ENCODE measurements around the gene INPP4B. TPM values are rescaled to one million over a fixed set of nuclear protein-coding genes. Genes with fewer than 3 reads are reported as not detected.

INPP4B gene
- total RNA-seq, 2 experiments from 2014 or later: 45.7 to 46.3 TPM

DNA sequence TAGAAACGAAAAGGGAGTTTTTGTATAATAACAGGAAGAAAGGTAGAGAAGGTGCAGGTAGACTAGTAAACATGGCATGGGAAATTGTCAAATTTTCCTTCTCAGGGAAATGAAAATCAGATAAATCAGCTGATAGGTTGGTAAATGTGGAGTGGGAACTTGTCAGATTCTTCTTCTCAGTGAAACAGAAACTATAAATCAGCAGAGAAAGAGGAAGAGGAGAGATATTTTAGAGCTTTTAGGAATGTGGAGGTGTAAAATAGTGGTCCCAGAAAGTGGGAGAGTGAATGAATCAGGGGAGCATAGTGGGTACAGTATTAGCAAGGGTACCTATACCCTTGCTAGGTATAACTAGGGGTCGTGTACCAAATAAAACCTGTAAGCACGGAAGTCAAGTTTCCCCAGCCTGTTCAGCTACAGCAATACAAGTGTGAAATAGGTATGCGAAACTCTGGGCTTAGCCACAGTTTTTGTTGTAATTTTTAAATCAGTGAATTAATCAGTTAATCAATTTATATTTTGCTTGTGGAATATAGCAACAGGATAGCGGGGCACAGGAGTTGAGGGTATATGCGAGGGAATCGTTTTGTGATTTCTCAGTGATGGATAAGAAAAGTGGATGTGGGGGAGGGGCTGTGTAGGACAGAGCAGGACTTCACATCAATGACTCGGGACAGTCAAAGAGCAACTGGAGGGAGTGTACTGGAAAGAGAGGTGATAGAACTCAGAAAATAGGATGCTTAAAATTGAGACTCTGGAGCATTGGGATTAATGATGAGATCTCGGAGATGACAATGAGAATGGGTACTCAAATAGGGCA, 561.5 kb downstream of the INPP4B start:
- H3K27me3 Mint-ChIP-seq: no peaks in the 10 kb centered on the region
- no peak overlapping the region for H3K27ac Mint-ChIP-seq
- peaks cover 7% of the 10 kb centered on the region for H3K4me1 Mint-ChIP-seq
- peaks cover 2% of the 10 kb centered on the region for H3K9me3 Mint-ChIP-seq
- peaks cover 17% of the 10 kb centered on the region for H3K36me3 Mint-ChIP-seq
- H3K4me3 Mint-ChIP-seq: no peak overlapping the region
- no peak for DNase-seq

- peaks cover 16% of the 10 kb centered on the region for H3K36me3 Mint-ChIP-seq
- H3K4me1 Mint-ChIP-seq: peaks cover 12% of the 10 kb centered on the region
- no peaks in the 10 kb centered on the region for H3K9me3 Mint-ChIP-seq
- no peaks in the 10 kb centered on the region for H3K27me3 Mint-ChIP-seq
- no peak overlapping the region for H3K27ac Mint-ChIP-seq
- DNase-seq: no peak
- no peak overlapping the region for H3K4me3 Mint-ChIP-seq
Observed at GRCh38 chr4:142282870-142283431, 563.1 kb downstream of the INPP4B start.

DNA sequence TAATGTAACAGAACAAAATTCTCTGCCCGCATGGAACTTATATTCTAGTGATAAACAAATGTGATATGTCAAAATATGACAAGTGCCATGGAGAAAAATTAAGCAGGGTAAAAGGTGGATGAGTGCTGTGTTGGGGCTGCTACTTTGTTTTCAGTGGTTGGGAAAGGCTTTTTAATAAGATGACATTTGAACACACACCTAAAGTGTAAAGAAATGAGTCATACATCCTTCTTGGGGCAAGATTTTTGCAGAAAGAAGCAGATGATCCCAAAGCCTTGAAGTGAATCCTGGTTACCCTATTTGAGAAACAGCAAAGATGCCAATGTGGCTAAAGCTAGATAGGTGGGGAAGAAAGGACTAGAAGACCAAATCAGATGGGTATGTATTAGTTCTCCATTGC, 564.1 kb downstream of the INPP4B start:
- DNase-seq: no peak
- no peak overlapping the region for H3K27ac Mint-ChIP-seq
- H3K27me3 Mint-ChIP-seq: no peaks in the 10 kb centered on the region
- H3K36me3 Mint-ChIP-seq: peaks cover 19% of the 10 kb centered on the region
- no peaks in the 10 kb centered on the region for H3K9me3 Mint-ChIP-seq
- H3K4me3 Mint-ChIP-seq: no peak overlapping the region
- H3K4me1 Mint-ChIP-seq: peaks cover 15% of the 10 kb centered on the region

- Mint-ChIP-seq H3K4me3 (no peak overlapping the region), H3K4me1 (peaks cover 30% of the 10 kb centered on the region)
Observed at GRCh38 chr4:142278663-142279062, 567.4 kb downstream of the INPP4B start.

GRCh38 chr4:142278171-142278570, 567.9 kb downstream of the INPP4B start:
- Mint-ChIP-seq H3K9me3 (peaks cover 3% of the 10 kb centered on the region), H3K4me3 (no peak overlapping the region), H3K27ac (no peak overlapping the region), H3K4me1 (peaks cover 34% of the 10 kb centered on the region), H3K36me3 (peaks cover 29% of the 10 kb centered on the region), H3K27me3 (no peaks in the 10 kb centered on the region)
- DNase-seq: no peak

More at GRCh38 chr4:142278663-142279062, 567.4 kb downstream of the INPP4B start:
- Mint-ChIP-seq H3K27ac (no peak overlapping the region), H3K9me3 (peaks cover 3% of the 10 kb centered on the region), H3K36me3 (peaks cover 29% of the 10 kb centered on the region), H3K27me3 (no peaks in the 10 kb centered on the region)
- DNase-seq: no peak

GRCh38 chr4:142274137-142274536, 572.0 kb downstream of the INPP4B start:
- Mint-ChIP-seq H3K4me3 (no peak overlapping the region), H3K4me1 (peaks cover 39% of the 10 kb centered on the region), H3K9me3 (peaks cover 3% of the 10 kb centered on the region), H3K27me3 (no peaks in the 10 kb centered on the region), H3K27ac (no peak overlapping the region), H3K36me3 (peaks cover 46% of the 10 kb centered on the region)
- DNase-seq: no peak

- H3K27ac Mint-ChIP-seq: peak overlapping the region; percentile 16
- peaks cover 44% of the 10 kb centered on the region for H3K4me1 Mint-ChIP-seq
- H3K36me3 Mint-ChIP-seq: peaks cover 51% of the 10 kb centered on the region
- no peak overlapping the region for H3K4me3 Mint-ChIP-seq
- no peaks in the 10 kb centered on the region for H3K27me3 Mint-ChIP-seq
- peaks cover 3% of the 10 kb centered on the region for H3K9me3 Mint-ChIP-seq
- DNase-seq: no peak
Observed at GRCh38 chr4:142272452-142272851, 573.6 kb downstream of the INPP4B start.

DNA sequence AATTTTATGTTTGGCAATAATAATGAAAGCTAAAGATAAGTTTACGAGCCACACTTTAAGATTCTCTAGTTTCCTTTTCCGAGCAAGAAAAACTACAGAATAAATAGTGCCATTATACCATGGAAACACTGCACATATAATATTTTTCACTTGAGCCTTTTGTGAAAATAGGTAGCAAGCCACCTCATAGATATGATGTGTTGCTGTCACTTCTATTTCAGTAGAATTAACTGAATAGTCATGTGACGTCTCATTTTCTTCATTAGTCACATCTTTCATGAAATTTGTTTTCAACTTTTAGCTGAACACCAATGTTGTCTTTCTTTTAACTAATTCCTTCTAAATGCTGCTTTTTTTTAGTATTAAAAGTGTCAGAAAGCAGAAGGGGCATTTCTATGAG, 574.3 kb downstream of the INPP4B start:
- Mint-ChIP-seq H3K4me3 (no peak overlapping the region), H3K9me3 (peaks cover 3% of the 10 kb centered on the region), H3K4me1 (peaks cover 44% of the 10 kb centered on the region), H3K27ac (no peak overlapping the region), H3K27me3 (no peaks in the 10 kb centered on the region), H3K36me3 (peaks cover 52% of the 10 kb centered on the region)
- DNase-seq: no peak

GRCh38 chr4:142267101-142267500, 579.0 kb downstream of the INPP4B start:
- Mint-ChIP-seq H3K27ac (no peak overlapping the region), H3K9me3 (no peaks in the 10 kb centered on the region), H3K36me3 (peaks cover 71% of the 10 kb centered on the region), H3K27me3 (no peaks in the 10 kb centered on the region), H3K4me1 (peaks cover 56% of the 10 kb centered on the region), H3K4me3 (no peak overlapping the region)
- DNase-seq: no peak

- Mint-ChIP-seq H3K36me3 (peaks cover 78% of the 10 kb centered on the region), H3K27me3 (no peaks in the 10 kb centered on the region), H3K27ac (peak overlapping the region; percentile 51), H3K9me3 (no peaks in the 10 kb centered on the region), H3K4me3 (no peak overlapping the region), H3K4me1 (peaks cover 61% of the 10 kb centered on the region)
- DNase-seq: no peak
Observed at GRCh38 chr4:142265946-142266345, 580.2 kb downstream of the INPP4B start.

DNA sequence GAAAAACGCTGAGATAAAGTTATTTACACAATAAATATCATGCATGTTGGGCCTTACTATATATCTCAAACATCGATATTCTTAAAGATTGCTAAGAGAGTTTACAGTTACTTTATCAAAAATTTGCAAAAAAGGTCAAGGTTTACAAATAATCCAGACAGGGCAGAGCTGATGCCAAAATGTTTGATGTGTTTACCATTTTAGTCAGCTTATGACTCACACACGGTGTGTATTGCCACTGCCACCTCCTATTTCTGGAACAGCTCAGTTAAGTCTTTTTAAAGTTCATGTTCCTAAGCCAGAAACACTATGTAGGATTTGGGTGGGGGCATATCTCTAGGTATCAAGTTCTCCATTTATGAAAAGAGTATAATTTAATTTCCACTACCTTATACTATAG, 580.6 kb downstream of the INPP4B start:
- H3K27me3 Mint-ChIP-seq: no peaks in the 10 kb centered on the region
- H3K9me3 Mint-ChIP-seq: no peaks in the 10 kb centered on the region
- H3K36me3 Mint-ChIP-seq: peaks cover 76% of the 10 kb centered on the region
- H3K4me3 Mint-ChIP-seq: no peak overlapping the region
- H3K4me1 Mint-ChIP-seq: peaks cover 62% of the 10 kb centered on the region
- H3K27ac Mint-ChIP-seq: peak overlapping the region; percentile 51
- DNase-seq: no peak

GRCh38 chr4:142264961-142265360, 581.1 kb downstream of the INPP4B start:
- H3K4me3 Mint-ChIP-seq: no peak overlapping the region
- H3K27me3 Mint-ChIP-seq: no peaks in the 10 kb centered on the region
- DNase-seq: no peak
- H3K4me1 Mint-ChIP-seq: peaks cover 62% of the 10 kb centered on the region
- no peaks in the 10 kb centered on the region for H3K9me3 Mint-ChIP-seq
- H3K27ac Mint-ChIP-seq: peak overlapping the region; percentile 34
- H3K36me3 Mint-ChIP-seq: peaks cover 75% of the 10 kb centered on the region

DNA sequence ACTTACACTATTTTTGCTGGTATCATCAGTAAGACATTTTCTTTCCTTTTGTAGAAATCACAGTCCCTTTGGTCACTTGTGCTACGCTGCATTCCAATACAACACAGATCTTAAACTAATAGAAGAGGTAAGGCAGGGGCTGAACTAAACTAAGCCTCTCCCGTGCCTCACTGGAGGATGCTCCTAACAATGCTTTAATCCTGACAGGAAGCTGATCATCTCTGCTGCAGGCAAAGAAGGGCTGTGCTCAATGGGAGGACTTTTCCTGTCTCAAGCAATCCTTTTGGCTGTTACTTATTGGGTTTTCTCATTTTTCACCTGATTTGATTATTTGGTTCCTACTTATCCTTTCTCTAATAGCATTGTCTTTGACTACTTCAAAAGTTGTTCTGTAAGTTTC, 583.1 kb downstream of the INPP4B start:
- Mint-ChIP-seq H3K27me3 (no peaks in the 10 kb centered on the region), H3K4me1 (peaks cover 47% of the 10 kb centered on the region), H3K27ac (no peak overlapping the region), H3K36me3 (peaks cover 71% of the 10 kb centered on the region), H3K9me3 (peaks cover 5% of the 10 kb centered on the region), H3K4me3 (no peak overlapping the region)
- no peak for DNase-seq

- Mint-ChIP-seq H3K36me3 (peaks cover 53% of the 10 kb centered on the region), H3K4me1 (no peaks in the 10 kb centered on the region), H3K9me3 (peaks cover 4% of the 10 kb centered on the region), H3K27me3 (no peaks in the 10 kb centered on the region), H3K27ac (no peak overlapping the region), H3K4me3 (no peak overlapping the region)
- no peak for DNase-seq
Observed at GRCh38 chr4:142248946-142249345, 597.2 kb downstream of the INPP4B start.

GRCh38 chr4:142243255-142243654, 602.8 kb downstream of the INPP4B start:
- peaks cover 47% of the 10 kb centered on the region for H3K36me3 Mint-ChIP-seq
- peaks cover 3% of the 10 kb centered on the region for H3K9me3 Mint-ChIP-seq
- H3K27ac Mint-ChIP-seq: no peak overlapping the region
- H3K4me3 Mint-ChIP-seq: no peak overlapping the region
- no peak for DNase-seq
- H3K4me1 Mint-ChIP-seq: peaks cover 3% of the 10 kb centered on the region
- H3K27me3 Mint-ChIP-seq: no peaks in the 10 kb centered on the region

DNA sequence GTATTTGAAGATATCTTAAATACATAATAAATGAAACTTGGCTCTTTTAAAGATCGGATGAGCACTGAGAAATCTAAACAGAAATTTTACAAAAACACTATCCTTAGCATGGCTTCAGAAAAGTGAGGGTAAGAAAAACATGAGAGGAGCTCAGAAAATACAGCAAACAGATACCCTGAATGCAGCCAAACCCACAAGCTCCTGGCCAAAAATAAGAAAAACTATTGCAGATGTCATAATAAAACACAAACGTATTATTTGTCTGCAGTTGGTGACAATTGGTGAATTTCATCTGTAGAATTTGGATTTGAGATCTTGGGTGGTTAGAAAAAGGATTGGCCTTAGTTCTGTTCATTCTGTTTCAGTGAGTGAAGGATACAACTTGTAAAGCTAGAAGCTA, 603.9 kb downstream of the INPP4B start:
- H3K9me3 Mint-ChIP-seq: peaks cover 3% of the 10 kb centered on the region
- H3K4me3 Mint-ChIP-seq: no peak overlapping the region
- no peak for DNase-seq
- H3K27ac Mint-ChIP-seq: no peak overlapping the region
- H3K27me3 Mint-ChIP-seq: no peaks in the 10 kb centered on the region
- H3K36me3 Mint-ChIP-seq: peaks cover 38% of the 10 kb centered on the region
- peaks cover 3% of the 10 kb centered on the region for H3K4me1 Mint-ChIP-seq
